IMR-90 (cell line): ENCODE results near the gene BLTP2. TPM values are rescaled to one million over a fixed set of nuclear protein-coding genes. Genes with fewer than 3 reads are reported as not detected.

Experiments
- ATAC-seq: fragments of 200-7000 bp; cut with Tn5 transposase; 2 replicates; pipeline ENCODE4 v1.9.1; 2020; ENCODE audit warnings: low read depth, mild to moderate bottlenecking, moderate library complexity
- BruUV-seq: library from RNA; stranded (reverse); fragments of 400-500 nt; replicated peaks from 2 replicates; lab custom pipeline; 2021; lab: Mats Ljungman, UMichigan
- CTCF ChIA-PET: fragments of 300-600 bp; formaldehyde crosslinking; extraction: SDS; loops from one replicate; lab custom pipeline; 2021; ENCODE audit warnings: antibody characterized with exemption; lab: Yijun Ruan, JAX
- POLR2A ChIA-PET: fragments of 300-600 bp; sonication (Branson Sonifier 250); formaldehyde crosslinking; loops from one replicate; lab custom pipeline; 2022; ENCODE audit warnings: antibody characterized with exemption; ENCODE audit not compliant: unreplicated experiment; lab: Charles Lee
- DNase-seq: peaks from one replicate; pipeline ENCODE4 v3.0.0; 2013
- H2AFZ ChIP-seq: replicated peaks from 2 replicates; pipeline ENCODE3; 2013; ENCODE audit warnings: low read length, mild to moderate bottlenecking; ENCODE audit not compliant: poor library complexity
- H2AK5ac ChIP-seq: 2 replicates; pipeline ENCODE4 v1.6.1; 2013; ENCODE audit warnings: low read depth, low read length, inconsistent platforms
- H2AK9ac ChIP-seq: replicated peaks from 2 replicates; pipeline ENCODE3; 2013; ENCODE audit warnings: mild to moderate bottlenecking, low read depth, low read length, moderate library complexity; ENCODE audit not compliant: poor library complexity
- H2BK120ac ChIP-seq: 2 replicates; pipeline ENCODE4 v1.6.1; 2013; ENCODE audit warnings: low read depth, low read length, inconsistent platforms
- H2BK15ac ChIP-seq: 3 replicates; pipeline ENCODE4 v1.6.1; 2013; ENCODE audit warnings: low read depth, low read length, inconsistent platforms
- H2BK20ac ChIP-seq: 2 replicates; pipeline ENCODE4 v1.6.1; 2013; ENCODE audit warnings: low read depth, mild to moderate bottlenecking, inconsistent platforms, low read length, moderate library complexity
- H2BK5ac ChIP-seq: 2 replicates; pipeline ENCODE4 v1.6.1; 2013; ENCODE audit warnings: mild to moderate bottlenecking, low read depth, low read length, inconsistent platforms; ENCODE audit not compliant: poor library complexity, severe bottlenecking
- H3K14ac ChIP-seq: replicated peaks from 2 replicates; pipeline ENCODE4 v1.6.1; 2013; ENCODE audit warnings: low read depth, low read length, inconsistent platforms
- H3K18ac ChIP-seq: 2 replicates; pipeline ENCODE4 v1.6.1; 2013; ENCODE audit warnings: low read depth, low read length, control low read depth
- H3K23ac ChIP-seq: 2 replicates; pipeline ENCODE4 v1.6.1; 2013; ENCODE audit warnings: low read depth, low read length, inconsistent platforms
- H3K27ac ChIP-seq: 2 replicates; pipeline ENCODE4 v1.5.1; 2013; ENCODE audit warnings: mild to moderate bottlenecking, control low read depth, low read length; ENCODE audit not compliant: insufficient read depth
- H3K27me3 ChIP-seq: 2 replicates; pipeline ENCODE4 v1.6.1; 2013; ENCODE audit warnings: low read length; ENCODE audit not compliant: control insufficient read depth, insufficient read depth
- H3K36me3 ChIP-seq: 2 replicates; pipeline ENCODE4 v1.6.1; 2013; ENCODE audit warnings: low read length, mixed read lengths; ENCODE audit not compliant: control insufficient read depth, insufficient read depth
- H3K4ac ChIP-seq: 2 replicates; pipeline ENCODE4 v1.6.1; 2013; ENCODE audit warnings: low read depth, low read length, inconsistent platforms
- H3K4me1 ChIP-seq: 2 replicates; pipeline ENCODE4 v1.6.1; 2013; ENCODE audit warnings: low read length, mixed read lengths; ENCODE audit not compliant: control insufficient read depth, insufficient read depth
- H3K4me2 ChIP-seq: 2 replicates; pipeline ENCODE4 v1.6.1; 2013; ENCODE audit warnings: low read depth, mild to moderate bottlenecking, control low read depth, low read length, moderate library complexity
- H3K4me3 ChIP-seq: 2 replicates; pipeline ENCODE4 v1.5.1; 2013; ENCODE audit warnings: low read depth, mild to moderate bottlenecking, control low read depth, low read length, moderate library complexity; ENCODE audit not compliant: insufficient read depth
- H3K56ac ChIP-seq: 2 replicates; pipeline ENCODE4 v1.6.1; 2013; ENCODE audit warnings: low read length, inconsistent platforms; ENCODE audit not compliant: insufficient read depth; ENCODE audit errors: extremely low read depth
- H3K79me1 ChIP-seq, 2 experiments: 2 replicates each; pipeline ENCODE4 v1.6.1; 2013; ENCODE audit warnings: low read length in 2 of 2, inconsistent platforms in 1 of 2, low read depth in 1 of 2
- H3K9ac ChIP-seq: 2 replicates; pipeline ENCODE4 v1.6.1; 2013; ENCODE audit warnings: low read depth, low read length, control low read depth
- H3K9me1 ChIP-seq: 2 replicates; pipeline ENCODE4 v1.6.1; 2013; ENCODE audit warnings: low read length, inconsistent platforms; ENCODE audit not compliant: insufficient read depth
- H3K9me3 ChIP-seq: 2 replicates; pipeline ENCODE4 v1.6.1; 2013; ENCODE audit warnings: low read length; ENCODE audit not compliant: control insufficient read depth, insufficient read depth
- H4K20me1 ChIP-seq: 2 replicates; pipeline ENCODE4 v1.6.1; 2013; ENCODE audit warnings: low read length, inconsistent platforms; ENCODE audit not compliant: insufficient read depth
- H4K5ac ChIP-seq: 2 replicates; pipeline ENCODE4 v1.6.1; 2013; ENCODE audit warnings: mild to moderate bottlenecking, low read depth, low read length, control low read depth
- H4K8ac ChIP-seq, 2 experiments: 2 replicates each; pipeline ENCODE4 v1.6.1; 2013; ENCODE audit warnings: low read depth in 2 of 2, low read length in 2 of 2, control low read depth in 1 of 2, inconsistent platforms in 1 of 2
- H4K91ac ChIP-seq: 2 replicates; pipeline ENCODE4 v1.6.1; 2013; ENCODE audit warnings: low read depth, low read length, inconsistent platforms; ENCODE audit not compliant: insufficient read depth
- CHD1 ChIP-seq: IDR thresholded peaks from 2 replicates; pipeline ENCODE4 v1.6.1; 2012; ENCODE audit warnings: low read depth, low read length, improper control_type of control experiment
- MAFK ChIP-seq: IDR thresholded peaks from 2 replicates; pipeline ENCODE4 v1.6.1; 2012; ENCODE audit warnings: low read depth, low read length, improper control_type of control experiment
- MAZ ChIP-seq: IDR thresholded peaks from 2 replicates; pipeline ENCODE4 v1.6.1; 2012; ENCODE audit warnings: low read depth, mild to moderate bottlenecking, low read length, improper control_type of control experiment, moderate library complexity, borderline replicate concordance
- RCOR1 ChIP-seq: IDR thresholded peaks from 2 replicates; pipeline ENCODE4 v1.6.1; 2012; ENCODE audit warnings: mild to moderate bottlenecking, low read length, improper control_type of control experiment; ENCODE audit not compliant: insufficient replicate concordance
- WGBS, 2 experiments: methylation state at CpG; one replicate each; pipeline versions ENCODE4 v1.1.5 to v1.1.7; 2013; ENCODE audit warnings: missing lambda C conversion rate in 2 of 2; ENCODE audit not compliant: insufficient read length in 1 of 2; ENCODE audit errors: extremely low coverage in 2 of 2; 5-methylcytosine and 5-hydroxymethylcytosine counted together
- dilution Hi-C: fragments of 300-500 bp; cut with HindIII; formaldehyde crosslinking; loops from one replicate; pipeline ENCODE4 v1.14.3; 2018; ENCODE audit warnings: low sequenced_read_pairs; ENCODE audit not compliant: unreplicated experiment
- in situ Hi-C: fragments of 300-500 bp; cut with MboI; formaldehyde crosslinking; loops from 3 replicates; pipeline ENCODE4 v1.14.3; 2019; ENCODE audit warnings: low sequenced_read_pairs, inconsistent platforms, mixed read lengths
- intact Hi-C: fragments of 100-400 bp; cut with micrococcal nuclease; formaldehyde crosslinking; loops from 2 replicates; pipeline ENCODE4 v1.10.0; 2022
- polyA plus RNA-seq, 3 experiments: library from polyadenylated mRNA; depleted of rRNA; stranded (reverse); fragments of >200 nt; gene quantifications; 2 replicates each; pipeline ENCODE4 v1.2.3, GENCODE V29; 2012; ENCODE audit warnings: low replicate concordance in 1 of 3
- total RNA-seq: library from RNA; depleted of rRNA; stranded (reverse); fragments of >200 nt; gene quantifications from 2 replicates; pipeline ENCODE4 v1.2.3, GENCODE V29; 2012
- TF ChIP-seq, protein P1 (sequence below): fragments of 150-350 bp; IDR thresholded peaks from 2 replicates; pipeline ENCODE4 v1.6.1; 2016; ENCODE audit warnings: low read depth, mild to moderate bottlenecking, low read length, moderate library complexity, borderline replicate concordance

BLTP2 gene
- total and polyA plus RNA-seq, 2 of the 4 experiments (the other 2 are of a cell fraction): 42.3 to 174 TPM

DNA sequence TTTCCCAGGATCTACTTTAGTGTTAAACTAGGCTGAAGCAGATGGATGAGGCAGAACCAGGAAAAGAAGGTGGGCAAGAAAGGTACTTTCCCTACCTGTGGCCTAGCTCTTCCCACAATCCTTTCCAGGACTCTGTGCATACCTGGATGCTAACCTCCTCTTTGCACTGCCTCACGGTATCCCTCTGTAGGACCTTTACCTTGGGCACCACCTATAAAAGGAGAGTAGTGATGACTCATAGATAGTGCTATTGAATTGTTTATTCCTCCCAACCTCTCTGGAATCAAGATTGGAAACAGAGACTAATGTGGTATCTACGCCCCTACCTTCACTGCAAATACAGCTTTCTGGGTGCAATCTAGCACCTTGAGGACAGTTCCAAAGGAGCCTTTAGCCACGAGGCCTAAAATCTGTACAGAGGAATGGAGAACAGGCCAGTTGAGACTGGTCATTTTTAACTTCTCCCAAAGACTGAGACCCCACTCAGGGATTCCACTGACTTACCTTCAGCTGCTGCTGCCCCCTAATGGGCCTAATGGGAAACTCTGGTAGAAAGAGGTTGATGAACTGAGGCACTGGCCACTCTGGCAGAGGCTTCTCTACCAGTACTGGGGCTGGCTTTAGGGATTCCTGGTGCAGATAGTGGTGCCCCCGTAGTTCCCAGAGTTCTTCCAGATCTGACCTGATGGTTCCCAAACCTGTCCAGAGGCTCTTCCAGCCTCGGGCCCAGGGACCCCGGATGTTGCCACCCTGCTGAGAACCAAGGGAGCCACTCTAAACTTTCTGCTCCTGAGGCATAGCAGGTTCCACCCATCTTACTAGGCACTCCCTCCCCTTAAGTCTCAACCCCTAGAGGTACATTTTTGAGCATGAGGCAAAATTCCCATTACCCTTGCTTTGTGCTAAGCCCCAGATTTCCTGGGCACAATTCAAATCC lies 31.8 kb downstream of the BLTP2 start (continued):
- TF ChIP-seq RCOR1: no peak
- TF ChIP-seq CHD1: no peak
- no peak for TF ChIP-seq MAFK

DNA sequence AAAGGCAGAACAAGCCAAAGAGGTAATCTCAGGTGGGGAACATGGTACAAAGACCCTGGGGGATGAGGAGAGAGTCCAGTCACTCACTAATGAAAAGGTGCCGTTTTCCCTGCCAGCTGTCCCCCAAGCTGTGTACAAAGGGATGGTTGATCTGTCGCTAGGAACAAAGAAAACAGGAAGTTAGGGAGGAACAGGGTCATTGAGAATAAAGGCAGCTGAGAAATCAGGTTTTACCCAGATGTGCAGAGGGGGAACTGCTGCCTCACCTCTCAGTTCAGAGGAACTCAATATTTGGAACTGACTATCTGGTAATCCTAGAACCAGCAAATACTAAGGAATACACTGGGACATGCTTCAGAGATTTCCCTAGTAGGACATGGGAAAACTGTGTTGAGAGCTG lies 32.4 kb downstream of the BLTP2 start:
- no peak overlapping the region for H3K18ac ChIP-seq
- ATAC-seq (no peak), DNase-seq (no peak)
- H4K91ac ChIP-seq: no peak overlapping the region
- no peak overlapping the region for H3K4me2 ChIP-seq
- in situ Hi-C loops (loop anchor here (10.0 kb wide), 1 partner anchor 118 kb away; no protein-coding TSS in a partner anchor), dilution Hi-C loops (no loop called here), intact Hi-C loops (no loop called here)
- no peak overlapping the region for H3K27ac ChIP-seq
- H3K27me3 ChIP-seq: no peaks in the 10 kb centered on the region
- TF ChIP-seq MAZ (no peak), RCOR1 (no peak)
- TF ChIP-seq, protein P1, sequence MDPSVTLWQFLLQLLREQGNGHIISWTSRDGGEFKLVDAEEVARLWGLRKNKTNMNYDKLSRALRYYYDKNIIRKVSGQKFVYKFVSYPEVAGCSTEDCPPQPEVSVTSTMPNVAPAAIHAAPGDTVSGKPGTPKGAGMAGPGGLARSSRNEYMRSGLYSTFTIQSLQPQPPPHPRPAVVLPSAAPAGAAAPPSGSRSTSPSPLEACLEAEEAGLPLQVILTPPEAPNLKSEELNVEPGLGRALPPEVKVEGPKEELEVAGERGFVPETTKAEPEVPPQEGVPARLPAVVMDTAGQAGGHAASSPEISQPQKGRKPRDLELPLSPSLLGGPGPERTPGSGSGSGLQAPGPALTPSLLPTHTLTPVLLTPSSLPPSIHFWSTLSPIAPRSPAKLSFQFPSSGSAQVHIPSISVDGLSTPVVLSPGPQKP: no peak
- 83% methylated on average over 2 of the region's 2 CpGs; no CpG with 5 or more reads in 1 of the 2 experiments for WGBS, 2 experiments
- H3K23ac ChIP-seq: no peak overlapping the region
- H3K9me3 ChIP-seq: no peaks in the 10 kb centered on the region
- H3K56ac ChIP-seq: no peak overlapping the region
- H2AFZ ChIP-seq: no peak overlapping the region
- no peak overlapping the region for H3K4ac ChIP-seq
- peaks cover 8% of the 10 kb centered on the region; the same call in 1 of the 2 replicates for H4K20me1 ChIP-seq
- no peaks in the 10 kb centered on the region for H3K9me1 ChIP-seq
- CTCF ChIA-PET: interaction anchor here (0.5 to 1.3 kb wide), 4 partner anchors 11 to 117 kb away, joined by 3 to 4 read pairs (median 3); partner anchors contain the start of gene BLTP2
- no peak overlapping the region for H3K4me3 ChIP-seq
- H2AK9ac ChIP-seq: no peak overlapping the region
- H3K14ac ChIP-seq: no peak overlapping the region
- POLR2A ChIA-PET: no interaction called here
- H2BK5ac ChIP-seq: no peak overlapping the region
- H3K79me1 ChIP-seq: no peaks in the 10 kb centered on the region
- H2BK20ac ChIP-seq: no peak overlapping the region
- H4K8ac ChIP-seq: no peak overlapping the region
- H3K4me1 ChIP-seq: no peaks in the 10 kb centered on the region
- H3K9ac ChIP-seq: no peak overlapping the region
- H2BK120ac ChIP-seq: no peak overlapping the region
- H2AK5ac ChIP-seq: no peak overlapping the region
- H4K5ac ChIP-seq: no peak overlapping the region
- H2BK15ac ChIP-seq: no peak overlapping the region
- H3K36me3 ChIP-seq: peaks cover 39% of the 10 kb centered on the region
- no TSS peak for BruUV-seq
